HCT116 (cell line): Measurements from ENCODE around the gene SLC2A13.

Experiments
- EZH2 ChIP-seq: fragments of 200-600 bp; sonication (generic); IDR thresholded peaks from 2 replicates; pipeline ENCODE4 v1.6.1; 2017; ENCODE audit warnings: antibody characterized with exemption, mixed run types
- POLR2A ChIP-seq: IDR thresholded peaks from 2 replicates; pipeline ENCODE4 v1.7.0; 2011; ENCODE audit warnings: borderline replicate concordance; ENCODE audit not compliant: insufficient read depth, insufficient read length; ENCODE audit errors: extremely low read depth
- RAD21 ChIP-seq: IDR thresholded peaks from 2 replicates; pipeline ENCODE4 v1.6.1; 2012; ENCODE audit warnings: low read depth, mild to moderate bottlenecking
- TF ChIP-seq, protein P1 (sequence below): IDR thresholded peaks from 2 replicates; pipeline ENCODE4 v1.6.1; 2012; ENCODE audit warnings: low read depth
- TF ChIP-seq, protein P2 (sequence below), 3 experiments: fragments of 200-600 bp in 1 of 3; sonication (generic) in 1 of 3; IDR thresholded peaks in 2 of 3; conservative IDR thresholded peaks in 1 of 3; 2 replicates each; pipeline ENCODE4 v1.5.1; 2012 to 2017; ENCODE audit warnings: low read depth in 2 of 3, low read length in 2 of 3, antibody characterized with exemption in 1 of 3, borderline replicate concordance in 1 of 3, control low read depth in 1 of 3, mild to moderate bottlenecking in 1 of 3, mixed read lengths in 1 of 3, mixed run types in 1 of 3, moderate library complexity in 1 of 3; ENCODE audit not compliant: insufficient read depth in 1 of 3

DNA sequence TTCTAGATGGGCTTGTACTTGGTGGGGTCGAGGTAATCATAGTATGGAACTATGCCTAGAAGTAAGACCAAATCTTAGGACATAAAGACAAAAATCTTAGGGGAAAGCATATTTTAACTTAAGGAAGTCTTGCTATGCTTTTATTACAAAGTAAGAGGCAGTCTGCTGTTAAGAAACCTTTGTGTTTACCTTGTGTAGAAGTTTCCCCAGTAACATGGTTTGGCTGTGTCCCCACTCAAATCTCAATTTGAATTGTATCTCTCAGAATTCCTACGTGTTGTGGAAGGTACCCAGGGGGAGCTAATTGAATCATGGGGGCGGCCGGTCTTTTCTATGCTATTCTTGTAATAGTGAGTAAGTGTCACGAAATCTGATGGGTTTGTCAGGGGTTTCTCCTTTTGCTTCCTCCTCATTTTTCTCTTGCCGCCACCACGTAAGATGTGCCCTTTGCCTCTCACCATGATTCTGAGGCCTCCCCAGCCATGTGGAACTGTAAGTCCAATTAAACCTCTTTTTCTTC lies 323.8 kb downstream of the SLC2A13 start:
- TF ChIP-seq EZH2 (no peak), POLR2A (no peak), RAD21 (no peak)
- TF ChIP-seq, protein P1, sequence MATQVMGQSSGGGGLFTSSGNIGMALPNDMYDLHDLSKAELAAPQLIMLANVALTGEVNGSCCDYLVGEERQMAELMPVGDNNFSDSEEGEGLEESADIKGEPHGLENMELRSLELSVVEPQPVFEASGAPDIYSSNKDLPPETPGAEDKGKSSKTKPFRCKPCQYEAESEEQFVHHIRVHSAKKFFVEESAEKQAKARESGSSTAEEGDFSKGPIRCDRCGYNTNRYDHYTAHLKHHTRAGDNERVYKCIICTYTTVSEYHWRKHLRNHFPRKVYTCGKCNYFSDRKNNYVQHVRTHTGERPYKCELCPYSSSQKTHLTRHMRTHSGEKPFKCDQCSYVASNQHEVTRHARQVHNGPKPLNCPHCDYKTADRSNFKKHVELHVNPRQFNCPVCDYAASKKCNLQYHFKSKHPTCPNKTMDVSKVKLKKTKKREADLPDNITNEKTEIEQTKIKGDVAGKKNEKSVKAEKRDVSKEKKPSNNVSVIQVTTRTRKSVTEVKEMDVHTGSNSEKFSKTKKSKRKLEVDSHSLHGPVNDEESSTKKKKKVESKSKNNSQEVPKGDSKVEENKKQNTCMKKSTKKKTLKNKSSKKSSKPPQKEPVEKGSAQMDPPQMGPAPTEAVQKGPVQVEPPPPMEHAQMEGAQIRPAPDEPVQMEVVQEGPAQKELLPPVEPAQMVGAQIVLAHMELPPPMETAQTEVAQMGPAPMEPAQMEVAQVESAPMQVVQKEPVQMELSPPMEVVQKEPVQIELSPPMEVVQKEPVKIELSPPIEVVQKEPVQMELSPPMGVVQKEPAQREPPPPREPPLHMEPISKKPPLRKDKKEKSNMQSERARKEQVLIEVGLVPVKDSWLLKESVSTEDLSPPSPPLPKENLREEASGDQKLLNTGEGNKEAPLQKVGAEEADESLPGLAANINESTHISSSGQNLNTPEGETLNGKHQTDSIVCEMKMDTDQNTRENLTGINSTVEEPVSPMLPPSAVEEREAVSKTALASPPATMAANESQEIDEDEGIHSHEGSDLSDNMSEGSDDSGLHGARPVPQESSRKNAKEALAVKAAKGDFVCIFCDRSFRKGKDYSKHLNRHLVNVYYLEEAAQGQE = no peak
- TF ChIP-seq, protein P2, sequence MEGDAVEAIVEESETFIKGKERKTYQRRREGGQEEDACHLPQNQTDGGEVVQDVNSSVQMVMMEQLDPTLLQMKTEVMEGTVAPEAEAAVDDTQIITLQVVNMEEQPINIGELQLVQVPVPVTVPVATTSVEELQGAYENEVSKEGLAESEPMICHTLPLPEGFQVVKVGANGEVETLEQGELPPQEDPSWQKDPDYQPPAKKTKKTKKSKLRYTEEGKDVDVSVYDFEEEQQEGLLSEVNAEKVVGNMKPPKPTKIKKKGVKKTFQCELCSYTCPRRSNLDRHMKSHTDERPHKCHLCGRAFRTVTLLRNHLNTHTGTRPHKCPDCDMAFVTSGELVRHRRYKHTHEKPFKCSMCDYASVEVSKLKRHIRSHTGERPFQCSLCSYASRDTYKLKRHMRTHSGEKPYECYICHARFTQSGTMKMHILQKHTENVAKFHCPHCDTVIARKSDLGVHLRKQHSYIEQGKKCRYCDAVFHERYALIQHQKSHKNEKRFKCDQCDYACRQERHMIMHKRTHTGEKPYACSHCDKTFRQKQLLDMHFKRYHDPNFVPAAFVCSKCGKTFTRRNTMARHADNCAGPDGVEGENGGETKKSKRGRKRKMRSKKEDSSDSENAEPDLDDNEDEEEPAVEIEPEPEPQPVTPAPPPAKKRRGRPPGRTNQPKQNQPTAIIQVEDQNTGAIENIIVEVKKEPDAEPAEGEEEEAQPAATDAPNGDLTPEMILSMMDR (IDR thresholded peaks at IDR 0.05 in 2 of 3, conservative IDR thresholded peaks at IDR 0.05 in 1 of 3; ENCODE audit: borderline replicate concordance in 1 of 3, insufficient read depth in 1 of 3, low read depth in 2 of 3, low read length in 2 of 3) = no peak
